Stimulated activated CD8-positive, alpha-beta memory T cell treated with anti-CD3 and anti-CD28 coated beads, Interleukin-7, amount 100 ng/mL, for 48 hours (primary cell): ENCODE measurements around the gene NHLRC3.
"Not testable (repeated sequence)": the region's sequence is repeated elsewhere in the genome, so short reads cannot be mapped to it uniquely, and the experiment has no call there.

ENCODE experiments used
- DNase-seq, 2 donors: peaks; one replicate each; pipeline ENCODE4 v3.0.0-alpha.2; 2020; ENCODE audit warnings: low read depth in 1 of 2; ENCODE audit errors: extremely low read depth in 1 of 2

Gene NHLRC3

GRCh38 chr13:39040206-39040605 lies 1.9 kb downstream of the NHLRC3 start:
- DNase-seq: no peak

DNA sequence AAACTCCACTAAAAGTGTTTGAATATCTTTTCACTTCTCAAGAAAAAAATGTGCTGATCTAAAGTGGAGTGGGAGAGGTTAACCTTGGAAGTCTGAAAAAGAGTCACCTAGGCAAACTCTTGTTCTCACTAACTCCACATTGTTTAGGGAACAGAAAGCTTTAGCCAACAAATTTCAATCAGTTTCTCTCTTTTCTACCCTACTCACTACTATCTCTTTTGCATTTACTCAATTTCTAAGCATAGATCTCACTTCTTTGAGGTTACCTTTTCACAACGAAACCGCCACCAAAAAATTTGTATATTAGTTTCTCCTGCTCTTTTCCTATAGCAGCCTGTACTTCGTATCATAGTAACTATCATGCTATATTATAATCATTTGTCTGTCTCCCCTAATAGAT lies 6.3 kb downstream of the NHLRC3 start:
- DNase-seq: no peak

DNA sequence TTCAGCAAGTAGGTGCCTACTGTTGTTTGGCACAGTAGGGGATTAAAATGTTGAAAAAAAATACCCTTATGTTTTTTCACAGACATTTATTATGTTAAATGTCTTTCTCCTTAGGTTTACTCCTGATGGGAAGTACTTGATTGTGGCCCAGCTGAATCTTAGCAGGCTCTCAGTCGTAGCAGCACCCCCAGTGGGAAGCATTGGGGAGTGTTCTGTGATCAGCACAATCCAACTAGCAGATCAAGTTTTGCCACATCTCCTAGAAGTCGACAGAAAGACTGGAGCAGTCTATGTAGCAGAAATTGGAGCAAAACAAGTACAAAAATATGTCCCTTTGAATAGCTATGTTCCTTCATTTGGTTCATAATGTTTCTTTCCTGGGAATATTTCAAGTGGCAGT lies 9.3 kb downstream of the NHLRC3 start:
- no peak for DNase-seq

DNA sequence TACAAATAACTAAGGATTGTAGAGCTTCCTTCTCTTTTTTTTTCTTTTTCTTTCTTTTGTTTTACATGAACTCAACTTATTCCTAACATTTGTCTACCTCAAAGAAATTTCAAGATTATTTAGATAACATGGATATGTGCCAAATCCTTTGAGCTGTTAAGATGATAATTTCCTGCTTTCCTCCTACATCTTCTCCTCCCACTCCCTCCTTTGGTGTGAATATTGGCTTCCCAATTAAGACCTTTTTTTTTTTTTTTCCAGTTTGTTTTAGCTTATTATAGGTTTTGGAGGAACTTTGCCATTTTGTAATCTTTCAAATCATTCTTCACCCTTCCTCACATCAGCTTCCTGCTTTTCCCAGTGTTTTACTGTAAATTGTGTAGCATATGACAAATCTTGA lies 10.6 kb downstream of the NHLRC3 start:
- DNase-seq: no peak

GRCh38 chr13:39049274-39049673 lies 11.0 kb downstream of the NHLRC3 start:
- DNase-seq: no peak

GRCh38 chr13:39051157-39051556 lies 12.9 kb downstream of the NHLRC3 start:
- no peak for DNase-seq

GRCh38 chr13:39052944-39053343 lies 14.7 kb downstream of the NHLRC3 start:
- no peak for DNase-seq

- DNase-seq: no peak
These were observed 15.9 kb downstream of the NHLRC3 start for GRCh38 chr13:39054112-39054511.

- no peak for DNase-seq
These were observed 17.8 kb downstream of the NHLRC3 start for GRCh38 chr13:39056018-39056417.

- DNase-seq: no peak
These were observed 19.8 kb downstream of the NHLRC3 start for GRCh38 chr13:39058040-39058439.

DNA sequence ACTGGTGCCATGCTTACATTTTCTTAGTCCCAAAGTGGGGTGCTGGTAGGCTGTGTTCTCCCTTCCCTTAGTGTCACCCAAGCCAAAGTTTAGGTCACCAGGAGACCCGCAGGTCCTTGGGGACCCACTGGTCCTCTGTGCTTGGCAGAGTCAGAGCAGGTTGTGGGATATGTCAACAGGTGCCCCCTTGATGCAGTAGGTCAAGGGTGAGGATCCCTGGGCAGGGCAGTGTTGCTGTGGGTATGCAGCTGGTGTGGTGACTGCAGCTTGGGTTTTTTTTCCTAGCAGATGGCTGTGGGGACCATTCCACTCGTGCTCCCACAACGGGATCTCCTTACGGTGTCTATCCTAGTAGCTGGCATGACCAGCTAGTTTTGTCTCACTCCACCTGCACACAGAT lies 23.7 kb downstream of the NHLRC3 start:
- no peak for DNase-seq

GRCh38 chr13:39072842-39073241 lies 34.6 kb downstream of the NHLRC3 start:
- no peak for DNase-seq

- DNase-seq: no peak
These were observed 35.7 kb downstream of the NHLRC3 start for GRCh38 chr13:39073983-39074382.

GRCh38 chr13:39086251-39086945 lies 48.1 kb downstream of the NHLRC3 start:
- DNase-seq: not testable (repeated sequence)

DNA sequence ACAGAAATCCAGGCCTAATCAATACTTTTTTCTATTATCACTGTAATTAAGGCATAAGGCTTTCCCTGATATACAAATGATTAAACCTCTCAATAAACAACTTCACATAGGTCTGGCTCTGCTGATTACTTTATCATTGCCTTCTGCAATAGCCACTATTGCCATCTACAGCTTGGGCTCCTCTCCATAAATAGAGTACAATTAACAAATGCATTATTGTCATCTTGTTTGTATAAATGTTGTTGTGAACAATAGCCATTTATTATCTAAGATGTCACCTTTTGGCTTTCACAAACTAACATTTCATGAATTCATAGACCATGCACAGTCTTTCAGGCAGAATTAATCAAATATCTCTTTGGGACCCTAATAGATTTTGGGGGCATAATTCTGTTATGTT lies 53.3 kb downstream of the NHLRC3 start:
- DNase-seq: no peak

DNA sequence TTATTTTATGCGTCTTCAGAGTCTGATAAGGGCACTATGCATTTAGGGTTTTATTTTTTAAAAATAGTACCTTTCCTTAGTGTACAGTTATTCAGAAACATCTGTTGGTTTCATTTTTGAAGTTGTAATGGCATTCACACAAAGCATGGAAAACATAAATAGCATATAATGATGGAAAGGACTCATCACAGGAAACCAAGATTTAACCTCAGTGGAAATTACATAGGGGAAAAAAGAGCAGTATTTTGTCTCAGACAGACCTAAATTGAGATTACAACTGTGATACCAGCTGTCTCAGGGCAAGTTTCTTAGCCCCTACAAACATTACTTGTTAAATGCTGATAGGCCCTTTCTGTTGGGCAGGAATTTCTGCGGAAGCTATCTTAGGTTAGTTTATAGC lies 57.2 kb downstream of the NHLRC3 start:
- no peak for DNase-seq

- DNase-seq: no peak
These were observed 61.0 kb downstream of the NHLRC3 start for GRCh38 chr13:39099231-39099630.
